ENCODE results near the gene ASB6.

GRCh38 chr9:129656795-129657390 lies 14.9 kb upstream of the ASB6 start:
- no peak for TF ChIP-seq CTCF (IDR thresholded peaks at IDR 0.05; ENCODE audit: insufficient read depth, low read length)
- no peak for TF ChIP-seq POLR2AphosphoS5 (IDR thresholded peaks at IDR 0.05; ENCODE audit: low read depth)
- no peak for TF ChIP-seq REST (IDR thresholded peaks at IDR 0.05; ENCODE audit: insufficient replicate concordance, low read depth)

All from HL-60 (cell line).